ENCODE data around the gene PHACTR4. TPM values are rescaled to one million over a fixed set of nuclear protein-coding genes. Genes with fewer than 3 reads are reported as not detected.

PHACTR4 gene
- total and polyA plus RNA-seq, 9 of the 15 experiments (the other 6 are each of a cell fraction or from before 2014, with no cell fraction given): 6.4 to 43.6 (median 14.2) TPM

DNA sequence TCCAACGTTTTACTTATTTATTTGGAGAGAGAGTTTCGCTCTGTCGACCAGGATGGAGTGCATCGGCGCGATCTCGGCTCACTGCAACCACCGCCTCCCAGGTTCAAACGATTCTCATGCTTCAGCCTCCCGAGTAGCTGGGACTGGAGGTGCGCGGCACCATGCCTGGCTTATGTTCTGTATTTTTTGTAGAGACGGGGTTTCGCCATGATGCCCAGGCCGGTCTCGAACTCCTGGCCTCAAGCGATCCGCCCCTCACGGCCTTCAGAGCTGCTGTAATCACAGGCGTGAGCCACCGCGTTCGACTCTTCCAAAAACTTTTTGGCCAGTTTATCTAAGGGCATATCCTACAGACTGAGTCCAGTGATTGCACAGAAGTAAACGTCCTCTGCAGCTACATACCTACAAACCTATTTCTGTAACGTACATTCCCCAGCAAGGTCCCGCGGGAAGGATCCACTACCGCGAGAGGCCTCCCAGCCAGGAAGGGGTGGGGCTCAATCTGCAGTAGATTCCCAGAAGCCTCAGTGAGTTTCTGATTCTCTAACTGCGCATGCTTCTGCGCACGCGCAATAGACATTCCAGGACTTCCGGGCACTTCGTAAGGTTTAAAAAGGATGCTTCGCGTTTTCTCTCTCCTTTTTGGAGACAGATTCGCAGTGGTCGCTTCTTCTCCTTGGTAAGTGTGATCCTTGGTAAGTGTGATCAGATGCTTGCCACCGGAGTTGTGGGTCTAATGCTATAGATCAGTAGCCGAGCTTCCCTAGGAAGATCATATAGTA, 136.1 kb downstream of the PHACTR4 start, which contains the start of gene RCC1 (continued):
- TF ChIP-seq, protein P1, sequence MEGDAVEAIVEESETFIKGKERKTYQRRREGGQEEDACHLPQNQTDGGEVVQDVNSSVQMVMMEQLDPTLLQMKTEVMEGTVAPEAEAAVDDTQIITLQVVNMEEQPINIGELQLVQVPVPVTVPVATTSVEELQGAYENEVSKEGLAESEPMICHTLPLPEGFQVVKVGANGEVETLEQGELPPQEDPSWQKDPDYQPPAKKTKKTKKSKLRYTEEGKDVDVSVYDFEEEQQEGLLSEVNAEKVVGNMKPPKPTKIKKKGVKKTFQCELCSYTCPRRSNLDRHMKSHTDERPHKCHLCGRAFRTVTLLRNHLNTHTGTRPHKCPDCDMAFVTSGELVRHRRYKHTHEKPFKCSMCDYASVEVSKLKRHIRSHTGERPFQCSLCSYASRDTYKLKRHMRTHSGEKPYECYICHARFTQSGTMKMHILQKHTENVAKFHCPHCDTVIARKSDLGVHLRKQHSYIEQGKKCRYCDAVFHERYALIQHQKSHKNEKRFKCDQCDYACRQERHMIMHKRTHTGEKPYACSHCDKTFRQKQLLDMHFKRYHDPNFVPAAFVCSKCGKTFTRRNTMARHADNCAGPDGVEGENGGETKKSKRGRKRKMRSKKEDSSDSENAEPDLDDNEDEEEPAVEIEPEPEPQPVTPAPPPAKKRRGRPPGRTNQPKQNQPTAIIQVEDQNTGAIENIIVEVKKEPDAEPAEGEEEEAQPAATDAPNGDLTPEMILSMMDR (IDR thresholded peaks at IDR 0.05 in 2 of 3, conservative IDR thresholded peaks at IDR 0.05 in 1 of 3; ENCODE audit: insufficient read depth in 2 of 3, low read depth in 1 of 3, low read length in 3 of 3): no peak
- TF ChIP-seq PHF8 (IDR thresholded peaks at IDR 0.05; ENCODE audit: borderline replicate concordance, low read length): peak; percentile 86
- TF ChIP-seq, protein P2, sequence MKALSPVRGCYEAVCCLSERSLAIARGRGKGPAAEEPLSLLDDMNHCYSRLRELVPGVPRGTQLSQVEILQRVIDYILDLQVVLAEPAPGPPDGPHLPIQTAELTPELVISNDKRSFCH (CRISPR knock-in tag; IDR thresholded peaks at IDR 0.05): no peak
- TF ChIP-seq, protein P2 (tag; IDR thresholded peaks at IDR 0.05): no peak; the same call in 1 of the 2 replicates
- TF ChIP-seq ZNF134 (CRISPR knock-in tag; conservative IDR thresholded peaks at IDR 0.05): peak; percentile 37; the same call in 1 of the 2 replicates
- TF ChIP-seq DACH1 (IDR thresholded peaks at IDR 0.05; ENCODE audit: partially characterized antibody): no peak
- 0 out of 2 replicates have a peak, but pooled peaks have one; percentile 2 for TF ChIP-seq JUNB (CRISPR knock-in tag; conservative IDR thresholded peaks at IDR 0.05)
- TF ChIP-seq CREM (IDR thresholded peaks at IDR 0.05; ENCODE audit: low read depth): peak; percentile 25; the same call in 1 of the 2 replicates
- peak; percentile 88 for TF ChIP-seq EP400 (IDR thresholded peaks at IDR 0.05)
- peak; percentile 56 for TF ChIP-seq PHF20 (IDR thresholded peaks at IDR 0.05; ENCODE audit: partially characterized antibody)
- TF ChIP-seq ZC3H4 (CRISPR knock-in tag; IDR thresholded peaks at IDR 0.05; ENCODE audit: borderline replicate concordance): no peak
- TF ChIP-seq POLR2AphosphoS5 (IDR thresholded peaks at IDR 0.05; ENCODE audit: control insufficient read depth, insufficient read depth, low read depth, low read length): peak; percentile 100
- peak; percentile 93 for TF ChIP-seq ELF1 (tag; IDR thresholded peaks at IDR 0.05)
- TF ChIP-seq, protein P3, sequence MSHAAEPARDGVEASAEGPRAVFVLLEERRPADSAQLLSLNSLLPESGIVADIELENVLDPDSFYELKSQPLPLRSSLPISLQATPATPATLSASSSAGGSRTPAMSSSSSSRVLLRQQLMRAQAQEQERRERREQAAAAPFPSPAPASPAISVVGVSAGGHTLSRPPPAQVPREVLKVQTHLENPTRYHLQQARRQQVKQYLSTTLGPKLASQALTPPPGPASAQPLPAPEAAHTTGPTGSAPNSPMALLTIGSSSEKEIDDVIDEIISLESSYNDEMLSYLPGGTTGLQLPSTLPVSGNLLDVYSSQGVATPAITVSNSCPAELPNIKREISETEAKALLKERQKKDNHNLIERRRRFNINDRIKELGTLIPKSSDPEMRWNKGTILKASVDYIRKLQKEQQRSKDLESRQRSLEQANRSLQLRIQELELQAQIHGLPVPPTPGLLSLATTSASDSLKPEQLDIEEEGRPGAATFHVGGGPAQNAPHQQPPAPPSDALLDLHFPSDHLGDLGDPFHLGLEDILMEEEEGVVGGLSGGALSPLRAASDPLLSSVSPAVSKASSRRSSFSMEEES (CRISPR knock-in tag; IDR thresholded peaks at IDR 0.05): no peak; the same call in 1 of the 2 replicates
- TF ChIP-seq, protein P4, sequence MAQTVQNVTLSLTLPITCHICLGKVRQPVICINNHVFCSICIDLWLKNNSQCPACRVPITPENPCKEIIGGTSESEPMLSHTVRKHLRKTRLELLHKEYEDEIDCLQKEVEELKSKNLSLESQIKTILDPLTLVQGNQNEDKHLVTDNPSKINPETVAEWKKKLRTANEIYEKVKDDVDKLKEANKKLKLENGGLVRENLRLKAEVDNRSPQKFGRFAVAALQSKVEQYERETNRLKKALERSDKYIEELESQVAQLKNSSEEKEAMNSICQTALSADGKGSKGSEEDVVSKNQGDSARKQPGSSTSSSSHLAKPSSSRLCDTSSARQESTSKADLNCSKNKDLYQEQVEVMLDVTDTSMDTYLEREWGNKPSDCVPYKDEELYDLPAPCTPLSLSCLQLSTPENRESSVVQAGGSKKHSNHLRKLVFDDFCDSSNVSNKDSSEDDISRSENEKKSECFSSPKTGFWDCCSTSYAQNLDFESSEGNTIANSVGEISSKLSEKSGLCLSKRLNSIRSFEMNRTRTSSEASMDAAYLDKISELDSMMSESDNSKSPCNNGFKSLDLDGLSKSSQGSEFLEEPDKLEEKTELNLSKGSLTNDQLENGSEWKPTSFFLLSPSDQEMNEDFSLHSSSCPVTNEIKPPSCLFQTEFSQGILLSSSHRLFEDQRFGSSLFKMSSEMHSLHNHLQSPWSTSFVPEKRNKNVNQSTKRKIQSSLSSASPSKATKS (CRISPR knock-in tag; IDR thresholded peaks at IDR 0.05): peak; percentile 12; the same call in 1 of the 2 replicates
- peak; percentile 97 to 98 for TF ChIP-seq NRF1 (conservative IDR thresholded peaks at IDR 0.05 in 1 of 2, IDR thresholded peaks at IDR 0.05 in 1 of 2)

All from K562 (cell line).